Measurements from ENCODE around the gene RNF135. TPM values are rescaled to one million over a fixed set of nuclear protein-coding genes. Genes with fewer than 3 reads are reported as not detected.

Gene RNF135
- polyA plus RNA-seq, 1 of the 3 experiments (the other 2 are of a cell fraction): not detected

DNA sequence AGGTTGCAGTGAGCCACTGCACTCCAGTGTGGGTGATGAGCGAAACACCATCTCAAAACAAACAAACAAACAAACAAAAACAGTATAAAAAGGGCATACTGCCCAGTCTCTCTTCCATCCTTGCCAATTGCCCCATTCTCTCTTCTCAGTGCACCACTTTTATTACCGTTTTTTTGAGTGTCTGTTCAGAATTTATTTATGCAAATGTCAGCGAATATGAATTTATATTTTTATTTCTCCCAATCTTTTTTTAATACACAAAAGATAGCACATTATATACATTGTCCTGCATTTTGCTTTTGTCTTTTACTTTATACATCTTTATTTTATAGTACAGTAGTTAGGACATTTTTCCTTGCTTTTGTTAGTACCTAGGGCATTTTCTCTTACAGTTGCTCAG lies 19.6 kb downstream of the RNF135 start:
- H2AFZ ChIP-seq (ENCODE audit: low read depth): no peak overlapping the region
- H3K27me3 ChIP-seq (ENCODE audit: insufficient read depth): no peaks in the 10 kb centered on the region; the same call in 1 of the 2 replicates
- no peak overlapping the region for H3K4me2 ChIP-seq
- H3F3A ChIP-seq (replicated peaks; ENCODE audit: insufficient read depth): no peaks in the 10 kb centered on the region
- no peak for DNase-seq
- no peaks in the 10 kb centered on the region for H3K9me2 ChIP-seq
- no peaks in the 10 kb centered on the region for H3K36me3 ChIP-seq (replicated peaks in 1 of 2; ENCODE audit: control insufficient read depth in 1 of 2, insufficient read depth in 2 of 2, low read length in 1 of 2)
- no peak overlapping the region for H3K4me3 ChIP-seq (ENCODE audit: low read depth in 2 of 2, low read length in 1 of 2)
- no peaks in the 10 kb centered on the region for H4K20me1 ChIP-seq (ENCODE audit: insufficient read depth)
- no peaks in the 10 kb centered on the region for H3K4me1 ChIP-seq (ENCODE audit: control insufficient read depth in 1 of 2, insufficient read depth in 2 of 2, low read depth in 1 of 2, low read length in 1 of 2)
- 76% methylated on average over 3 of the region's 3 CpGs for WGBS (ENCODE audit: low lambda C conversion rate)
- no peak overlapping the region for H3K27ac ChIP-seq (ENCODE audit: low read depth in 2 of 2, low read length in 1 of 2)
- ChIA-PET POLR2A (no interaction called here), CTCF (no interaction called here)
- H3K9me3 ChIP-seq: no peaks in the 10 kb centered on the region
- no peaks in the 10 kb centered on the region for H3K79me2 ChIP-seq (ENCODE audit: insufficient read depth)
- H3K9ac ChIP-seq: no peak overlapping the region
- TF ChIP-seq, protein P1, sequence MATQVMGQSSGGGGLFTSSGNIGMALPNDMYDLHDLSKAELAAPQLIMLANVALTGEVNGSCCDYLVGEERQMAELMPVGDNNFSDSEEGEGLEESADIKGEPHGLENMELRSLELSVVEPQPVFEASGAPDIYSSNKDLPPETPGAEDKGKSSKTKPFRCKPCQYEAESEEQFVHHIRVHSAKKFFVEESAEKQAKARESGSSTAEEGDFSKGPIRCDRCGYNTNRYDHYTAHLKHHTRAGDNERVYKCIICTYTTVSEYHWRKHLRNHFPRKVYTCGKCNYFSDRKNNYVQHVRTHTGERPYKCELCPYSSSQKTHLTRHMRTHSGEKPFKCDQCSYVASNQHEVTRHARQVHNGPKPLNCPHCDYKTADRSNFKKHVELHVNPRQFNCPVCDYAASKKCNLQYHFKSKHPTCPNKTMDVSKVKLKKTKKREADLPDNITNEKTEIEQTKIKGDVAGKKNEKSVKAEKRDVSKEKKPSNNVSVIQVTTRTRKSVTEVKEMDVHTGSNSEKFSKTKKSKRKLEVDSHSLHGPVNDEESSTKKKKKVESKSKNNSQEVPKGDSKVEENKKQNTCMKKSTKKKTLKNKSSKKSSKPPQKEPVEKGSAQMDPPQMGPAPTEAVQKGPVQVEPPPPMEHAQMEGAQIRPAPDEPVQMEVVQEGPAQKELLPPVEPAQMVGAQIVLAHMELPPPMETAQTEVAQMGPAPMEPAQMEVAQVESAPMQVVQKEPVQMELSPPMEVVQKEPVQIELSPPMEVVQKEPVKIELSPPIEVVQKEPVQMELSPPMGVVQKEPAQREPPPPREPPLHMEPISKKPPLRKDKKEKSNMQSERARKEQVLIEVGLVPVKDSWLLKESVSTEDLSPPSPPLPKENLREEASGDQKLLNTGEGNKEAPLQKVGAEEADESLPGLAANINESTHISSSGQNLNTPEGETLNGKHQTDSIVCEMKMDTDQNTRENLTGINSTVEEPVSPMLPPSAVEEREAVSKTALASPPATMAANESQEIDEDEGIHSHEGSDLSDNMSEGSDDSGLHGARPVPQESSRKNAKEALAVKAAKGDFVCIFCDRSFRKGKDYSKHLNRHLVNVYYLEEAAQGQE (IDR thresholded peaks at IDR 0.05; ENCODE audit: low read depth, low read length): no peak
- TF ChIP-seq EZH2phosphoT487 (IDR thresholded peaks at IDR 0.05; ENCODE audit: borderline replicate concordance, low read depth) (no peak), CHD2 (IDR thresholded peaks at IDR 0.05; ENCODE audit: low read length, partially characterized antibody) (no peak), NFIC (IDR thresholded peaks at IDR 0.05; ENCODE audit: borderline replicate concordance) (no peak), FOSL2 (IDR thresholded peaks at IDR 0.05; ENCODE audit: borderline replicate concordance, low read depth) (no peak), FOXJ3 (CRISPR knock-in tag; IDR thresholded peaks at IDR 0.05) (no peak), RFX5 (IDR thresholded peaks at IDR 0.05; ENCODE audit: low read length) (no peak), ELF1 (IDR thresholded peaks at IDR 0.05) (no peak), SMC3 (IDR thresholded peaks at IDR 0.05; ENCODE audit: low read depth, low read length) (no peak), NRF1 (IDR thresholded peaks at IDR 0.05; ENCODE audit: low read depth, low read length) (no peak), GATA2 (CRISPR knock-in tag; IDR thresholded peaks at IDR 0.05) (no peak), MEF2A (IDR thresholded peaks at IDR 0.05; ENCODE audit: borderline replicate concordance, low read depth) (no peak), POLR2AphosphoS5 (IDR thresholded peaks at IDR 0.05; ENCODE audit: low read depth, low read length) (no peak), JUND (IDR thresholded peaks at IDR 0.05) (no peak), SIN3A (IDR thresholded peaks at IDR 0.05; ENCODE audit: borderline replicate concordance, low read depth, low read length) (no peak)
- TF ChIP-seq, protein P2, sequence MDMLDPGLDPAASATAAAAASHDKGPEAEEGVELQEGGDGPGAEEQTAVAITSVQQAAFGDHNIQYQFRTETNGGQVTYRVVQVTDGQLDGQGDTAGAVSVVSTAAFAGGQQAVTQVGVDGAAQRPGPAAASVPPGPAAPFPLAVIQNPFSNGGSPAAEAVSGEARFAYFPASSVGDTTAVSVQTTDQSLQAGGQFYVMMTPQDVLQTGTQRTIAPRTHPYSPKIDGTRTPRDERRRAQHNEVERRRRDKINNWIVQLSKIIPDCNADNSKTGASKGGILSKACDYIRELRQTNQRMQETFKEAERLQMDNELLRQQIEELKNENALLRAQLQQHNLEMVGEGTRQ (IDR thresholded peaks at IDR 0.05; ENCODE audit: borderline replicate concordance, low read depth, low read length): no peak
- TF ChIP-seq, protein P3, sequence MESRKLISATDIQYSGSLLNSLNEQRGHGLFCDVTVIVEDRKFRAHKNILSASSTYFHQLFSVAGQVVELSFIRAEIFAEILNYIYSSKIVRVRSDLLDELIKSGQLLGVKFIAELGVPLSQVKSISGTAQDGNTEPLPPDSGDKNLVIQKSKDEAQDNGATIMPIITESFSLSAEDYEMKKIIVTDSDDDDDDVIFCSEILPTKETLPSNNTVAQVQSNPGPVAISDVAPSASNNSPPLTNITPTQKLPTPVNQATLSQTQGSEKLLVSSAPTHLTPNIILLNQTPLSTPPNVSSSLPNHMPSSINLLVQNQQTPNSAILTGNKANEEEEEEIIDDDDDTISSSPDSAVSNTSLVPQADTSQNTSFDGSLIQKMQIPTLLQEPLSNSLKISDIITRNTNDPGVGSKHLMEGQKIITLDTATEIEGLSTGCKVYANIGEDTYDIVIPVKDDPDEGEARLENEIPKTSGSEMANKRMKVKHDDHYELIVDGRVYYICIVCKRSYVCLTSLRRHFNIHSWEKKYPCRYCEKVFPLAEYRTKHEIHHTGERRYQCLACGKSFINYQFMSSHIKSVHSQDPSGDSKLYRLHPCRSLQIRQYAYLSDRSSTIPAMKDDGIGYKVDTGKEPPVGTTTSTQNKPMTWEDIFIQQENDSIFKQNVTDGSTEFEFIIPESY (IDR thresholded peaks at IDR 0.05; ENCODE audit: borderline replicate concordance, low read depth): no peak
- TF ChIP-seq, protein P4, sequence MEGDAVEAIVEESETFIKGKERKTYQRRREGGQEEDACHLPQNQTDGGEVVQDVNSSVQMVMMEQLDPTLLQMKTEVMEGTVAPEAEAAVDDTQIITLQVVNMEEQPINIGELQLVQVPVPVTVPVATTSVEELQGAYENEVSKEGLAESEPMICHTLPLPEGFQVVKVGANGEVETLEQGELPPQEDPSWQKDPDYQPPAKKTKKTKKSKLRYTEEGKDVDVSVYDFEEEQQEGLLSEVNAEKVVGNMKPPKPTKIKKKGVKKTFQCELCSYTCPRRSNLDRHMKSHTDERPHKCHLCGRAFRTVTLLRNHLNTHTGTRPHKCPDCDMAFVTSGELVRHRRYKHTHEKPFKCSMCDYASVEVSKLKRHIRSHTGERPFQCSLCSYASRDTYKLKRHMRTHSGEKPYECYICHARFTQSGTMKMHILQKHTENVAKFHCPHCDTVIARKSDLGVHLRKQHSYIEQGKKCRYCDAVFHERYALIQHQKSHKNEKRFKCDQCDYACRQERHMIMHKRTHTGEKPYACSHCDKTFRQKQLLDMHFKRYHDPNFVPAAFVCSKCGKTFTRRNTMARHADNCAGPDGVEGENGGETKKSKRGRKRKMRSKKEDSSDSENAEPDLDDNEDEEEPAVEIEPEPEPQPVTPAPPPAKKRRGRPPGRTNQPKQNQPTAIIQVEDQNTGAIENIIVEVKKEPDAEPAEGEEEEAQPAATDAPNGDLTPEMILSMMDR (IDR thresholded peaks at IDR 0.05): no peak
- TF ChIP-seq, protein P5, sequence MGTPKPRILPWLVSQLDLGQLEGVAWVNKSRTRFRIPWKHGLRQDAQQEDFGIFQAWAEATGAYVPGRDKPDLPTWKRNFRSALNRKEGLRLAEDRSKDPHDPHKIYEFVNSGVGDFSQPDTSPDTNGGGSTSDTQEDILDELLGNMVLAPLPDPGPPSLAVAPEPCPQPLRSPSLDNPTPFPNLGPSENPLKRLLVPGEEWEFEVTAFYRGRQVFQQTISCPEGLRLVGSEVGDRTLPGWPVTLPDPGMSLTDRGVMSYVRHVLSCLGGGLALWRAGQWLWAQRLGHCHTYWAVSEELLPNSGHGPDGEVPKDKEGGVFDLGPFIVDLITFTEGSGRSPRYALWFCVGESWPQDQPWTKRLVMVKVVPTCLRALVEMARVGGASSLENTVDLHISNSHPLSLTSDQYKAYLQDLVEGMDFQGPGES (IDR thresholded peaks at IDR 0.05; ENCODE audit: low read depth, low read length): no peak
- TF ChIP-seq, protein P6, sequence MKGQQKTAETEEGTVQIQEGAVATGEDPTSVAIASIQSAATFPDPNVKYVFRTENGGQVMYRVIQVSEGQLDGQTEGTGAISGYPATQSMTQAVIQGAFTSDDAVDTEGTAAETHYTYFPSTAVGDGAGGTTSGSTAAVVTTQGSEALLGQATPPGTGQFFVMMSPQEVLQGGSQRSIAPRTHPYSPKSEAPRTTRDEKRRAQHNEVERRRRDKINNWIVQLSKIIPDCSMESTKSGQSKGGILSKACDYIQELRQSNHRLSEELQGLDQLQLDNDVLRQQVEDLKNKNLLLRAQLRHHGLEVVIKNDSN (IDR thresholded peaks at IDR 0.05; ENCODE audit: borderline replicate concordance, low read depth): no peak

Measured in SK-N-SH (cell line).